Loucy (cell line): ENCODE measurements around the gene MNT.

Experiments used
- H2AFZ ChIP-seq: fragments of 200-600 bp; sonication (generic); 2 replicates; pipeline ENCODE4 v1.6.0; 2016; ENCODE audit warnings: antibody characterized with exemption, mild to moderate bottlenecking, low read length, moderate library complexity
- H3F3A ChIP-seq: fragments of 200-600 bp; 2 replicates; pipeline ENCODE4 v1.6.0; 2016; ENCODE audit warnings: antibody characterized with exemption, low read depth, mild to moderate bottlenecking
- H3K27me3 ChIP-seq: fragments of 200-600 bp; sonication (generic); 2 replicates; pipeline ENCODE4 v1.6.1; 2014; ENCODE audit warnings: low read length, mild to moderate bottlenecking; ENCODE audit not compliant: insufficient read depth, poor library complexity, severe bottlenecking
- H3K36me3 ChIP-seq: fragments of 200-600 bp; sonication (generic); 2 replicates; pipeline ENCODE4 v1.6.1; 2016; ENCODE audit warnings: low read length; ENCODE audit not compliant: insufficient read depth
- H3K4me1 ChIP-seq: fragments of 200-600 bp; sonication (generic); 2 replicates; pipeline ENCODE4 v1.5.1; 2014; ENCODE audit warnings: low read length, mild to moderate bottlenecking; ENCODE audit not compliant: insufficient read depth, poor library complexity, severe bottlenecking
- H3K4me2 ChIP-seq: fragments of 200-600 bp; sonication (generic); 2 replicates; pipeline ENCODE4 v1.6.0; 2014; ENCODE audit warnings: antibody characterized with exemption, low read length, low read depth, mild to moderate bottlenecking; ENCODE audit not compliant: poor library complexity, severe bottlenecking
- H3K4me3 ChIP-seq: fragments of 200-600 bp; sonication (generic); 2 replicates; pipeline ENCODE4 v1.5.1; 2014; ENCODE audit warnings: low read length, mild to moderate bottlenecking, mixed read lengths; ENCODE audit not compliant: poor library complexity, severe bottlenecking
- H3K79me2 ChIP-seq: fragments of 200-600 bp; sonication (generic); 2 replicates; pipeline ENCODE4 v1.6.1; 2014; ENCODE audit warnings: low read length; ENCODE audit not compliant: insufficient read depth
- H3K9ac ChIP-seq: fragments of 200-600 bp; sonication (generic); 2 replicates; pipeline ENCODE4 v1.6.0; 2014; ENCODE audit warnings: mild to moderate bottlenecking, low read depth, low read length, moderate library complexity; ENCODE audit not compliant: poor library complexity, severe bottlenecking
- H3K9me2 ChIP-seq: fragments of 200-600 bp; sonication (generic); replicated peaks from 2 replicates; pipeline ENCODE4 v1.6.1; 2016; ENCODE audit warnings: low read depth, low read length, mixed read lengths
- H3K9me3 ChIP-seq: fragments of 200-600 bp; sonication (generic); 2 replicates; pipeline ENCODE4 v1.6.1; 2014; ENCODE audit warnings: mild to moderate bottlenecking, antibody characterized with exemption, low read length, low read depth; ENCODE audit not compliant: insufficient read depth
- H4K20me1 ChIP-seq: fragments of 200-600 bp; sonication (generic); 2 replicates; pipeline ENCODE4 v1.6.0; 2014; ENCODE audit warnings: antibody characterized with exemption, low read length, mild to moderate bottlenecking; ENCODE audit not compliant: insufficient read depth, poor library complexity, severe bottlenecking
- EZH2phosphoT487 ChIP-seq: fragments of 200-600 bp; IDR thresholded peaks from 2 replicates; pipeline ENCODE4 v1.6.1; 2018; ENCODE audit warnings: antibody characterized with exemption, mild to moderate bottlenecking, moderate library complexity, borderline replicate concordance
- TF ChIP-seq, protein P1 (sequence below): fragments of 200-600 bp; sonication (generic); conservative IDR thresholded peaks from 2 replicates; pipeline ENCODE4 v1.5.1; 2014; ENCODE audit warnings: mild to moderate bottlenecking, antibody characterized with exemption, low read length

Gene MNT

DNA sequence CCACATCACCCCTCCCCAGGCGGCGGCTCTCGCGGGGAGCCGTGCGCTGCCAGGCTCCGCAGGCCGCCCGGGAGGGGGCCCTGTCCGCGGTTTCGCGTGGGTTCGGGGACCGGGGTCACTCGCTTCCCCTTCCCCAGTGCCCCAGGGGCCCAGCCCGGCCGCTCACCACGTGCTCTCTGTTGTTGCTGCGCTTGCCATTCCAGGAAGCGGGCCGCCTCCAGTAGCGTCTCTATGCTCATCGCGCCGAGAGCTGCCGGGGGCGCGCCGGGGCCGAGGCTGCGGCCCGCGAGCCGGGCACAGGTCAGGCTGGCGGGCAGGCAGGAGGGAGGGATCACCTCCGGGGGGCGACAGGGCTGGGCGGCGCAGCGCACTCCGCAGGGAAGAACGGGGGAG is 390 bp downstream of the MNT start:
- peaks cover 43% of the 10 kb centered on the region for H4K20me1 ChIP-seq
- H3K27me3 ChIP-seq: no peaks in the 10 kb centered on the region
- no peaks in the 10 kb centered on the region for H3K9me3 ChIP-seq
- H3K36me3 ChIP-seq: no peaks in the 10 kb centered on the region
- TF ChIP-seq, protein P1, sequence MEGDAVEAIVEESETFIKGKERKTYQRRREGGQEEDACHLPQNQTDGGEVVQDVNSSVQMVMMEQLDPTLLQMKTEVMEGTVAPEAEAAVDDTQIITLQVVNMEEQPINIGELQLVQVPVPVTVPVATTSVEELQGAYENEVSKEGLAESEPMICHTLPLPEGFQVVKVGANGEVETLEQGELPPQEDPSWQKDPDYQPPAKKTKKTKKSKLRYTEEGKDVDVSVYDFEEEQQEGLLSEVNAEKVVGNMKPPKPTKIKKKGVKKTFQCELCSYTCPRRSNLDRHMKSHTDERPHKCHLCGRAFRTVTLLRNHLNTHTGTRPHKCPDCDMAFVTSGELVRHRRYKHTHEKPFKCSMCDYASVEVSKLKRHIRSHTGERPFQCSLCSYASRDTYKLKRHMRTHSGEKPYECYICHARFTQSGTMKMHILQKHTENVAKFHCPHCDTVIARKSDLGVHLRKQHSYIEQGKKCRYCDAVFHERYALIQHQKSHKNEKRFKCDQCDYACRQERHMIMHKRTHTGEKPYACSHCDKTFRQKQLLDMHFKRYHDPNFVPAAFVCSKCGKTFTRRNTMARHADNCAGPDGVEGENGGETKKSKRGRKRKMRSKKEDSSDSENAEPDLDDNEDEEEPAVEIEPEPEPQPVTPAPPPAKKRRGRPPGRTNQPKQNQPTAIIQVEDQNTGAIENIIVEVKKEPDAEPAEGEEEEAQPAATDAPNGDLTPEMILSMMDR: no peak
- TF ChIP-seq EZH2phosphoT487: no peak
- peak overlapping the region; percentile 99 for H3K4me3 ChIP-seq
- peaks cover 43% of the 10 kb centered on the region for H3K79me2 ChIP-seq
- peak overlapping the region; percentile 91 for H3K9ac ChIP-seq
- H3K4me2 ChIP-seq: peak overlapping the region; percentile 100
- peak overlapping the region; percentile 80 for H2AFZ ChIP-seq
- no peaks in the 10 kb centered on the region for H3K9me2 ChIP-seq
- peaks cover 51% of the 10 kb centered on the region for H3K4me1 ChIP-seq
- no peaks in the 10 kb centered on the region for H3F3A ChIP-seq

DNA sequence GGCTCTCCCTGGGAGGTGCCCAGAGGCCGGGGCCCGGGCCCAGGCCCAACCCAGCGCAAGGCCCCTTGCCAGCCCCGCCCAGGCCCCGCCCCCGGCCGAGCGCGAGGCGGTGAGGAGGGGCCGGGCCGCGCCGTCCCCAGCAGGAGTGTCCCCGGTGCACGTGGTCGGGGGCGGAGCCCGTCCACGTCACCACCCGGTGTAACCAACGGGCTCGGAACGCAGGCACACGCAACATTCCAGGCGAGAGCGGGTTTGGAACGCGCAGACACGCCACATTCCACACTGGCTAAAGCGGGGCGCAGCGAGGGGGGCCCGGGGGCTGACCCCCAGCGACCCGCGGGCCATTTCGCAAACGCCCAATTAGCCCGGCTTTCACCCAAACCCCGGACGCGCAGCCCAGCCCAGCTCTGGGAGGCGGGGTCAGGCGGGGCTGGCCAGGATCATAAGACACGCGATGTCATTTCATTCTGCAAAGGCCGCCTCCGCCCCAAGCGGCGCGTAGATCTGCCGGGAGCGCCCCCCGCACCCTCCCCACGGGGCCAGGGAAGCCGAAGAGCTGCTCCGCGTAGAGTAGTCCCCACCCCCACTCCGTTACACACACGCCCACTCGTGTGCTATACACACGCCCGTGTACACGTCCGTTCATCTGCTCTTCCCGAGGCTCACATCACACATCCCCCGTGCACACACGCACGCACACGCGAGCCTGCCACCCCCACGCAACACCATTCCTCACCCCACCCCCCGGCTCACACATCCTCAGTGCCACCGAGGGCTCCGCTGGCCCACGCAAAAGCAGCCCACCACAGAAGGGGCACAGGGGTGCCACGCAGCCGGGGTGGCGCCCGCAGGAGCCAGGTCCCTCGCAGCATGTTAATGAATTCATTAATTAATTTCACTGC is 1.0 kb downstream of the MNT start:
- H3F3A ChIP-seq: no peaks in the 10 kb centered on the region
- no peaks in the 10 kb centered on the region for H3K27me3 ChIP-seq
- H4K20me1 ChIP-seq: peaks cover 49% of the 10 kb centered on the region
- H3K79me2 ChIP-seq: peaks cover 49% of the 10 kb centered on the region
- TF ChIP-seq, protein P1: no peak
- no peak for TF ChIP-seq EZH2phosphoT487
- H3K9me2 ChIP-seq: no peaks in the 10 kb centered on the region
- peak overlapping the region; percentile 99 for H3K4me3 ChIP-seq
- H3K4me1 ChIP-seq: peaks cover 51% of the 10 kb centered on the region
- peak overlapping the region; percentile 100 for H3K4me2 ChIP-seq
- peak overlapping the region; percentile 97 for H3K9ac ChIP-seq
- no peaks in the 10 kb centered on the region for H3K9me3 ChIP-seq
- no peaks in the 10 kb centered on the region for H3K36me3 ChIP-seq
- peak overlapping the region; percentile 83 for H2AFZ ChIP-seq

DNA sequence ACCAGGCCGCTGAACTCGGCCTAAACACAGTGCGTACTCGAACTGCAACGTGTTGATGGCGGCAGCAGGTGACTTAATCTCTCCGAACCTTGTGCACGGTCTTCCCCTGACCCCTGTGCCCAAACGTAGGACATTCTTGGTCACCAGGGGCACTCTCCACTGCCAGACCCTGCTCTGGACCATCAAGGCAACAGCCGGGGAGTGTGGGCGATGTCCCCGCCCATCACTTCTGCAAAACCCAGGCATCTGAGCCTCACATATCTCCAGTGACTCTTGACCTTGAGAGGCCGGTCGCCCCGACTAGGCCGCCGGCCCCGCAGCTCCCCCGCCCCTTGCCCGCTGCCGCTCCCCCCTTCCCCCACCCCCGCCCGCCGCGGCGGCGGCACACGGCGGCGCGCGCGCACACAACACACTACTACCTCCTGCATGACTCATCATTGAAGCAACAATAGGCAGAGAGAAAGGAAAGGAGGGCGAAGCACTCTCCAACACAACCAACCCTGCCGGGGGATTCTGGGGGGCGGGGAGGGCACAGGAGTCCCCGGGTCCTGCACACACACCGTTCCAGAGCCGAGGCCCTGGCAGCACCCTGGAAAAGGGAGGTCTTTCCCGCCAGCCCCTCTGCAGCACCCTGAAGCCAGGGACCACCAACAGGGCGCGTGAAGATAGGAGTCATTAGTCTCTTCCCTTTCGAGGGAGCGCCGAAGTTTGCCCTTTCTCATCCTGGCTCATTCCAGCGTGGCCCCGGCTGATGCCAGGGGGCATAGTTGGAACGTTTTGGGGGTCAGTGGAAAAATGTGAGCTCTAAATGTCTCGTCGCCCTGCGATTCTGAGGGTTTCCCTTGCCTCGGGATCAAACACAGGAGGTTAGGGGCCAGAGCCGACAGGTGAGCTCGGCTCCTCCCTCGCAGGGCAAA is 1.9 kb downstream of the MNT start:
- H3K4me2 ChIP-seq: peak overlapping the region; percentile 100
- no peaks in the 10 kb centered on the region for H3F3A ChIP-seq
- TF ChIP-seq EZH2phosphoT487: no peak
- peak overlapping the region; percentile 97 for H3K9ac ChIP-seq
- H2AFZ ChIP-seq: peak overlapping the region; percentile 71
- H4K20me1 ChIP-seq: peaks cover 57% of the 10 kb centered on the region
- H3K9me2 ChIP-seq: no peaks in the 10 kb centered on the region
- peaks cover 58% of the 10 kb centered on the region for H3K79me2 ChIP-seq
- peak overlapping the region; percentile 99 for H3K4me3 ChIP-seq
- no peaks in the 10 kb centered on the region for H3K27me3 ChIP-seq
- H3K4me1 ChIP-seq: peaks cover 50% of the 10 kb centered on the region
- no peaks in the 10 kb centered on the region for H3K9me3 ChIP-seq
- H3K36me3 ChIP-seq: no peaks in the 10 kb centered on the region
